ENCODE data around the gene VPS13C. TPM values are rescaled to one million over a fixed set of nuclear protein-coding genes. Genes with fewer than 3 reads are reported as not detected.

VPS13C gene
- total RNA-seq, 1 experiment from 2014 or later, result 20.9 TPM

GRCh38 chr15:61908241-61908640 is 152.0 kb downstream of the VPS13C start:
- POLR2A ChIA-PET, result no interaction called here

More at GRCh38 chr15:61908241-61908640, 152.0 kb downstream of the VPS13C start:
- peaks cover 7% of the 10 kb centered on the region for H3K36me3 Mint-ChIP-seq
- CTCF ChIA-PET, result no interaction called here
- no peak for TF ChIP-seq CDX4 (CRISPR knock-in tag; IDR thresholded peaks at IDR 0.05; ENCODE audit: borderline replicate concordance)
- no peak for TF ChIP-seq TCF7 (CRISPR knock-in tag; IDR thresholded peaks at IDR 0.05; ENCODE audit: low read depth)
- TF ChIP-seq NFATC4 (CRISPR knock-in tag; IDR thresholded peaks at IDR 0.05), result no peak
- TF ChIP-seq ATF6 (CRISPR knock-in tag; IDR thresholded peaks at IDR 0.05), result no peak
- no peak for TF ChIP-seq PRRX2 (CRISPR knock-in tag; IDR thresholded peaks at IDR 0.05)
- TF ChIP-seq ZNF423 (CRISPR knock-in tag; IDR thresholded peaks at IDR 0.05), result no peak
- no peak for TF ChIP-seq SMAD3 (CRISPR knock-in tag; IDR thresholded peaks at IDR 0.05; ENCODE audit: borderline replicate concordance)
- no peak for TF ChIP-seq NR1H2 (CRISPR knock-in tag; IDR thresholded peaks at IDR 0.05)
- TF ChIP-seq USF2 (CRISPR knock-in tag; IDR thresholded peaks at IDR 0.05), result no peak
- no peak for TF ChIP-seq ZNF219 (CRISPR knock-in tag; IDR thresholded peaks at IDR 0.05; ENCODE audit: borderline replicate concordance)
- TF ChIP-seq, protein P1, sequence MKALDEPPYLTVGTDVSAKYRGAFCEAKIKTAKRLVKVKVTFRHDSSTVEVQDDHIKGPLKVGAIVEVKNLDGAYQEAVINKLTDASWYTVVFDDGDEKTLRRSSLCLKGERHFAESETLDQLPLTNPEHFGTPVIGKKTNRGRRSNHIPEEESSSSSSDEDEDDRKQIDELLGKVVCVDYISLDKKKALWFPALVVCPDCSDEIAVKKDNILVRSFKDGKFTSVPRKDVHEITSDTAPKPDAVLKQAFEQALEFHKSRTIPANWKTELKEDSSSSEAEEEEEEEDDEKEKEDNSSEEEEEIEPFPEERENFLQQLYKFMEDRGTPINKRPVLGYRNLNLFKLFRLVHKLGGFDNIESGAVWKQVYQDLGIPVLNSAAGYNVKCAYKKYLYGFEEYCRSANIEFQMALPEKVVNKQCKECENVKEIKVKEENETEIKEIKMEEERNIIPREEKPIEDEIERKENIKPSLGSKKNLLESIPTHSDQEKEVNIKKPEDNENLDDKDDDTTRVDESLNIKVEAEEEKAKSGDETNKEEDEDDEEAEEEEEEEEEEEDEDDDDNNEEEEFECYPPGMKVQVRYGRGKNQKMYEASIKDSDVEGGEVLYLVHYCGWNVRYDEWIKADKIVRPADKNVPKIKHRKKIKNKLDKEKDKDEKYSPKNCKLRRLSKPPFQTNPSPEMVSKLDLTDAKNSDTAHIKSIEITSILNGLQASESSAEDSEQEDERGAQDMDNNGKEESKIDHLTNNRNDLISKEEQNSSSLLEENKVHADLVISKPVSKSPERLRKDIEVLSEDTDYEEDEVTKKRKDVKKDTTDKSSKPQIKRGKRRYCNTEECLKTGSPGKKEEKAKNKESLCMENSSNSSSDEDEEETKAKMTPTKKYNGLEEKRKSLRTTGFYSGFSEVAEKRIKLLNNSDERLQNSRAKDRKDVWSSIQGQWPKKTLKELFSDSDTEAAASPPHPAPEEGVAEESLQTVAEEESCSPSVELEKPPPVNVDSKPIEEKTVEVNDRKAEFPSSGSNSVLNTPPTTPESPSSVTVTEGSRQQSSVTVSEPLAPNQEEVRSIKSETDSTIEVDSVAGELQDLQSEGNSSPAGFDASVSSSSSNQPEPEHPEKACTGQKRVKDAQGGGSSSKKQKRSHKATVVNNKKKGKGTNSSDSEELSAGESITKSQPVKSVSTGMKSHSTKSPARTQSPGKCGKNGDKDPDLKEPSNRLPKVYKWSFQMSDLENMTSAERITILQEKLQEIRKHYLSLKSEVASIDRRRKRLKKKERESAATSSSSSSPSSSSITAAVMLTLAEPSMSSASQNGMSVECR (CRISPR knock-in tag; IDR thresholded peaks at IDR 0.05; ENCODE audit: borderline replicate concordance), result no peak
- TF ChIP-seq IRF1 (CRISPR knock-in tag; IDR thresholded peaks at IDR 0.05), result no peak
- TF ChIP-seq, protein P2, sequence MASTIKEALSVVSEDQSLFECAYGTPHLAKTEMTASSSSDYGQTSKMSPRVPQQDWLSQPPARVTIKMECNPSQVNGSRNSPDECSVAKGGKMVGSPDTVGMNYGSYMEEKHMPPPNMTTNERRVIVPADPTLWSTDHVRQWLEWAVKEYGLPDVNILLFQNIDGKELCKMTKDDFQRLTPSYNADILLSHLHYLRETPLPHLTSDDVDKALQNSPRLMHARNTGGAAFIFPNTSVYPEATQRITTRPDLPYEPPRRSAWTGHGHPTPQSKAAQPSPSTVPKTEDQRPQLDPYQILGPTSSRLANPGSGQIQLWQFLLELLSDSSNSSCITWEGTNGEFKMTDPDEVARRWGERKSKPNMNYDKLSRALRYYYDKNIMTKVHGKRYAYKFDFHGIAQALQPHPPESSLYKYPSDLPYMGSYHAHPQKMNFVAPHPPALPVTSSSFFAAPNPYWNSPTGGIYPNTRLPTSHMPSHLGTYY (CRISPR knock-in tag; IDR thresholded peaks at IDR 0.05), result no peak
- TF ChIP-seq E2F4 (CRISPR knock-in tag; IDR thresholded peaks at IDR 0.05; ENCODE audit: borderline replicate concordance, low read depth), result no peak
- no peak for TF ChIP-seq FOXP1 (CRISPR knock-in tag; IDR thresholded peaks at IDR 0.05; ENCODE audit: borderline replicate concordance)
- no peak for TF ChIP-seq FOXK1 (CRISPR knock-in tag; IDR thresholded peaks at IDR 0.05)
- TF ChIP-seq ESRRA (CRISPR knock-in tag; IDR thresholded peaks at IDR 0.05; ENCODE audit: borderline replicate concordance), result no peak
- no peak for TF ChIP-seq ETV6 (CRISPR knock-in tag; IDR thresholded peaks at IDR 0.05)
- no peak for TF ChIP-seq EMX1 (CRISPR knock-in tag; IDR thresholded peaks at IDR 0.05)
- no peaks in the 10 kb centered on the region for H3K4me1 Mint-ChIP-seq
- no peaks in the 10 kb centered on the region for H3K9me3 Mint-ChIP-seq
- no peak for ATAC-seq
- no peaks in the 10 kb centered on the region for H3K27me3 Mint-ChIP-seq (ENCODE audit: low read depth)
- DNase-seq (ENCODE audit: low spot score), result no peak
- H3K27ac Mint-ChIP-seq, result no peak overlapping the region
- no peak overlapping the region for H3K4me3 Mint-ChIP-seq

Measured in WTC11 (cell line).